Measurements from ENCODE around the gene F2RL2. TPM values are rescaled to one million over a fixed set of nuclear protein-coding genes. Genes with fewer than 3 reads are reported as not detected.

Gene F2RL2
- total and polyA plus RNA-seq, 2 of the 4 experiments (the other 2 are of a cell fraction), result 21.7 to 32.8 TPM

- 0 out of 2 replicates have a peak, but pooled peaks have one; percentile 26 for TF ChIP-seq FOS (IDR thresholded peaks at IDR 0.05; ENCODE audit: low read depth, low read length)
Measured at GRCh38 chr5:76608833-76609232, 14.4 kb downstream of the F2RL2 start (continued).

- ChIA-PET POLR2A (ENCODE audit: unreplicated experiment) (no interaction called here), CTCF (interaction anchor here (0.6 to 1.1 kb wide), 3 partner anchors 36 to 416 kb away, joined by 3 to 7 read pairs (median 4); no protein-coding TSS in a partner anchor)
- Histone ChIP-seq H3K56ac (ENCODE audit: extremely low read depth, insufficient read depth, low read length) (no peak overlapping the region), H3K23ac (ENCODE audit: low read depth, low read length) (peak overlapping the region; percentile 89), H2BK20ac (ENCODE audit: low read depth, low read length) (peak overlapping the region; percentile 82), H3K9me3 (ENCODE audit: control insufficient read depth, insufficient read depth, low read length) (no peaks in the 10 kb centered on the region), H4K5ac (ENCODE audit: low read depth, low read length) (peak overlapping the region; percentile 73), H3K18ac (ENCODE audit: low read depth, low read length) (peak overlapping the region; percentile 95), H3K9ac (ENCODE audit: low read depth, low read length) (peak overlapping the region; percentile 36; the same call in 1 of the 2 replicates), H3K36me3 (ENCODE audit: control insufficient read depth, insufficient read depth, low read length) (no peaks in the 10 kb centered on the region), H4K20me1 (ENCODE audit: insufficient read depth, low read length) (no peaks in the 10 kb centered on the region), H2AK9ac (replicated peaks; ENCODE audit: low read depth, low read length, poor library complexity) (no peak overlapping the region), H3K4me1 (ENCODE audit: control insufficient read depth, insufficient read depth, low read length) (peaks cover 11% of the 10 kb centered on the region), H2BK5ac (ENCODE audit: low read depth, low read length, poor library complexity, severe bottlenecking) (peak overlapping the region; percentile 72), H3K4me2 (ENCODE audit: low read depth, low read length) (peak overlapping the region; percentile 90), H4K91ac (ENCODE audit: insufficient read depth, low read depth, low read length) (peak overlapping the region; percentile 40; the same call in 1 of the 2 replicates), H4K8ac (ENCODE audit: low read depth in 2 of 2, low read length in 2 of 2) (peak overlapping the region; percentile 53 to 88), H3K27ac (ENCODE audit: insufficient read depth, low read length) (peak overlapping the region; percentile 19; the same call in 1 of the 2 replicates), H3K27me3 (ENCODE audit: control insufficient read depth, insufficient read depth, low read length) (no peaks in the 10 kb centered on the region), H2AFZ (replicated peaks; ENCODE audit: low read length, poor library complexity) (peak overlapping the region; percentile 65), H2BK120ac (ENCODE audit: low read depth, low read length) (peak overlapping the region; percentile 87), H3K4ac (ENCODE audit: low read depth, low read length) (peak overlapping the region; percentile 67), H3K9me1 (ENCODE audit: insufficient read depth, low read length) (no peaks in the 10 kb centered on the region), H3K79me1 (ENCODE audit: low read depth in 1 of 2, low read length in 2 of 2) (no peaks in the 10 kb centered on the region), H3K14ac (replicated peaks; ENCODE audit: low read depth, low read length) (peak overlapping the region; percentile 86), H2BK15ac (ENCODE audit: low read depth, low read length) (peak overlapping the region; percentile 87), H2AK5ac (ENCODE audit: low read depth, low read length) (peak overlapping the region; percentile 18), H3K4me3 (ENCODE audit: insufficient read depth, low read depth, low read length) (peak overlapping the region; percentile 28; the same call in 1 of the 2 replicates)
- TF ChIP-seq BHLHE40 (IDR thresholded peaks at IDR 0.05; ENCODE audit: low read depth, low read length), result no peak
- TF ChIP-seq RCOR1 (IDR thresholded peaks at IDR 0.05; ENCODE audit: insufficient replicate concordance, low read length), result no peak
- TF ChIP-seq POLR2A (IDR thresholded peaks at IDR 0.05; ENCODE audit: low read depth, low read length), result no peak
- no peak for TF ChIP-seq RAD21 (IDR thresholded peaks at IDR 0.05; ENCODE audit: low read length)
- TF ChIP-seq CEBPB (IDR thresholded peaks at IDR 0.05; ENCODE audit: low read depth, low read length), result no peak
- in situ Hi-C loops (cut with MboI; ENCODE audit: low sequenced_read_pairs) (loop anchor here (10.0 kb wide), 2 partner anchors 107 to 407 kb away; partner anchors contain the start of gene F2R), intact Hi-C loops (cut with micrococcal nuclease) (loop anchor here (5.0 kb wide), 1 partner anchor 885 kb away; the partner anchor contains the start of gene WDR41), dilution Hi-C loops (cut with HindIII; ENCODE audit: low sequenced_read_pairs, unreplicated experiment) (no loop called here)
- DNase-seq, result peak; percentile 52
- no TSS peak for BruUV-seq (replicated peaks)
- peak; percentile 48 for ATAC-seq (ENCODE audit: low read depth)
- WGBS, 2 experiments (ENCODE audit: extremely low coverage in 2 of 2, insufficient read length in 1 of 2), result 0% methylated on average over 1 of the region's 9 CpGs; no CpG with 5 or more reads in 1 of the 2 experiments
Measured at GRCh38 chr5:76607353-76607871, 15.8 kb downstream of the F2RL2 start.

Measured in IMR-90 (cell line).